ENCODE data around the gene BMPR1B.
"Not testable (repeated sequence)": the region's sequence is repeated elsewhere in the genome, so short reads cannot be mapped to it uniquely, and the experiment has no call there.

BMPR1B gene

DNA sequence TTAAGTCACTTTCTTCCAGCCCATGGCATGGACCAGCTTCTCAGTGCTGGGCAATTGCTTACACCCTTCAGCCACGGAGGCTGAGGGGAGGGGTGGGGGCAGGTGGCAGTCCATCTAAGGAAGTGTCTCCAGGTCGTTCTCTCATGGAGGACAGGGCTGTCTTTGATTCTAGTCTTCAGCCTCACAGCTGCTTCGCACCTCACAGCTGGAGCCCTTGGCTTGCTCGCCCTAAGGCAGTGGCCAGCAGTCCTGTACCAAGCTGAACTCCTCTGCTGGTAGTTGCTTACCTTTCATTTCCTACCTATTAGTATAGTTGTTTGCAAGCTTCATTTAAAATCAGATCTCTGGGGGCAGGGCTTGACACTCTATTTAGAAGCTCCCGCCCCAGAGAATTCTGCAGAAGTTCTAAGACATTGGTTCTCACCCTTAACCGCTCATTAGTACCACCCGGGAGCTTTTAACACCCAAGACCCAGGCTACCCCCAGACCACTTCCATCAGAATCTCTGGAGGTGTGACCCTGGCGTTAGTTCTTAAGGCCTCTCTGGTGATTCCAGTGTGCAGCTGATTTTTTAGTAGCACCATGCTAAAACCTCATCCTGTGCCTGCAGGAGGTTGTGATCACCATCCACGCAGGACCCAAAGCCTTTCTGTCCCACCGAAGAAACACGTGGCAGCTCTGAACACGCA lies 404.2 kb downstream of the BMPR1B start:
- H3K4me1 ChIP-seq (ENCODE audit: insufficient read depth, poor library complexity, severe bottlenecking), result no peaks in the 10 kb centered on the region
- TF ChIP-seq, protein P1, sequence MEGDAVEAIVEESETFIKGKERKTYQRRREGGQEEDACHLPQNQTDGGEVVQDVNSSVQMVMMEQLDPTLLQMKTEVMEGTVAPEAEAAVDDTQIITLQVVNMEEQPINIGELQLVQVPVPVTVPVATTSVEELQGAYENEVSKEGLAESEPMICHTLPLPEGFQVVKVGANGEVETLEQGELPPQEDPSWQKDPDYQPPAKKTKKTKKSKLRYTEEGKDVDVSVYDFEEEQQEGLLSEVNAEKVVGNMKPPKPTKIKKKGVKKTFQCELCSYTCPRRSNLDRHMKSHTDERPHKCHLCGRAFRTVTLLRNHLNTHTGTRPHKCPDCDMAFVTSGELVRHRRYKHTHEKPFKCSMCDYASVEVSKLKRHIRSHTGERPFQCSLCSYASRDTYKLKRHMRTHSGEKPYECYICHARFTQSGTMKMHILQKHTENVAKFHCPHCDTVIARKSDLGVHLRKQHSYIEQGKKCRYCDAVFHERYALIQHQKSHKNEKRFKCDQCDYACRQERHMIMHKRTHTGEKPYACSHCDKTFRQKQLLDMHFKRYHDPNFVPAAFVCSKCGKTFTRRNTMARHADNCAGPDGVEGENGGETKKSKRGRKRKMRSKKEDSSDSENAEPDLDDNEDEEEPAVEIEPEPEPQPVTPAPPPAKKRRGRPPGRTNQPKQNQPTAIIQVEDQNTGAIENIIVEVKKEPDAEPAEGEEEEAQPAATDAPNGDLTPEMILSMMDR (IDR thresholded peaks at IDR 0.05; ENCODE audit: poor library complexity, severe bottlenecking), result no peak
- no peaks in the 10 kb centered on the region for H3K9me3 ChIP-seq (ENCODE audit: severe bottlenecking)
- no peaks in the 10 kb centered on the region for H3K36me3 ChIP-seq (ENCODE audit: low read depth)
- H3K4me3 ChIP-seq (ENCODE audit: severe bottlenecking), result no peak overlapping the region
- DNase-seq (ENCODE audit: low spot score) (no peak), ATAC-seq (ENCODE audit: low read depth) (no peak)
- H3K27me3 ChIP-seq (ENCODE audit: insufficient read depth, poor library complexity, severe bottlenecking), result no peaks in the 10 kb centered on the region
- H3K27ac ChIP-seq (ENCODE audit: poor library complexity, severe bottlenecking), result no peak overlapping the region

DNA sequence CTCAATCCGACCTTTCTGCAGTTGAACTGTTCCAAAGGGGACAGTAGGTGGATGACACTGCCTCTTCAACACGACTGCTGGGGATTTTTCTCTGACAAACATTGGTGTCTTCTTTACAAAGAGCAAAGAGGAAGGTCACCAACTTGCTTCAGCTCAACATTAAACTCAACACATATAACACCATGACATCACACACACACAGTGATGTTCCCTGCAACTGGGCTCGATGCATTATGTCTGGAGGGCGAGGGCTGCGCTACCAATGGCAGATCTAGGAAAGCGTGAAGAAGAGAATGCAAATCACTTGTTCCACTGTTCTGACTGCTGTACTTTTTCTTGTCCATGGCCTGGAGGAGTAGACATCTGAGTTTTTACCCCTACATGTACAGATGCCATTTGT lies 405.1 kb downstream of the BMPR1B start:
- DNase-seq (ENCODE audit: low spot score), result no peak
- Histone ChIP-seq H3K36me3 (ENCODE audit: low read depth) (no peaks in the 10 kb centered on the region), H3K9me3 (ENCODE audit: severe bottlenecking) (no peaks in the 10 kb centered on the region), H3K4me1 (ENCODE audit: insufficient read depth, poor library complexity, severe bottlenecking) (no peaks in the 10 kb centered on the region), H3K27me3 (ENCODE audit: insufficient read depth, poor library complexity, severe bottlenecking) (no peaks in the 10 kb centered on the region), H3K27ac (ENCODE audit: poor library complexity, severe bottlenecking) (no peak overlapping the region), H3K4me3 (ENCODE audit: severe bottlenecking) (no peak overlapping the region)
- TF ChIP-seq, protein P1 (IDR thresholded peaks at IDR 0.05; ENCODE audit: poor library complexity, severe bottlenecking), result no peak
- ATAC-seq (ENCODE audit: low read depth), result no peak

DNA sequence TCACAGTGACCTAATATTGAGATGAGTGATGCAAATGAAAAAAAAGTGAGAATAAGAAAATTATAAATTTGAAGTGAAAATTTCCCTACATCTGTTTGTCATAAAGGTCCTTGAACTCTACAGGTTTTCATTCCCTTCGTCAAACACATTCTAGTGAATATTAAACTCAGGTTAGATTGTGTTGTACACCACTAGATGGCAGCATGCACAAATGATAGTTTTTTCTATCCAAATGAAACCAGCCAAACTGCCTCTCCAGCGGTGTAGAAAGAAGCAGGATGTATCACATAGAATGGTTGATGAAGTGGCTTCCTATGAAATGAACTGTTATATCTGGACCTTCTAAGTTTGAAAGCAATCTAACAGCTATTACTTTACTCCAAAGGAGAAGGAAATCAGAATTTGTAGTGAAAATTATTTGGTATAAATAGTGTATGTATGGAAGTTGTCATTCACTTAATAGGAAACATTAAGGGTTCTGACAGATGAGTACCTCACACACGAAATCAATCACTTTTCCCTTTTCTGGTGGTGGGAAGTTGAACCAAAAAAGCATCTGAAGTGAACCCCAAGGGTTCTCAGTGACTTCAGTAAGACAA lies 408.3 kb downstream of the BMPR1B start:
- Histone ChIP-seq H3K27ac (ENCODE audit: poor library complexity, severe bottlenecking) (no peak overlapping the region), H3K27me3 (ENCODE audit: insufficient read depth, poor library complexity, severe bottlenecking) (no peaks in the 10 kb centered on the region), H3K36me3 (ENCODE audit: low read depth) (no peaks in the 10 kb centered on the region), H3K4me3 (ENCODE audit: severe bottlenecking) (no peak overlapping the region), H3K4me1 (ENCODE audit: insufficient read depth, poor library complexity, severe bottlenecking) (no peaks in the 10 kb centered on the region), H3K9me3 (ENCODE audit: severe bottlenecking) (no peaks in the 10 kb centered on the region)
- peak; percentile 86 for ATAC-seq (ENCODE audit: low read depth)
- TF ChIP-seq, protein P1 (IDR thresholded peaks at IDR 0.05; ENCODE audit: poor library complexity, severe bottlenecking), result peak; percentile 81
- DNase-seq (ENCODE audit: low spot score), result no peak

DNA sequence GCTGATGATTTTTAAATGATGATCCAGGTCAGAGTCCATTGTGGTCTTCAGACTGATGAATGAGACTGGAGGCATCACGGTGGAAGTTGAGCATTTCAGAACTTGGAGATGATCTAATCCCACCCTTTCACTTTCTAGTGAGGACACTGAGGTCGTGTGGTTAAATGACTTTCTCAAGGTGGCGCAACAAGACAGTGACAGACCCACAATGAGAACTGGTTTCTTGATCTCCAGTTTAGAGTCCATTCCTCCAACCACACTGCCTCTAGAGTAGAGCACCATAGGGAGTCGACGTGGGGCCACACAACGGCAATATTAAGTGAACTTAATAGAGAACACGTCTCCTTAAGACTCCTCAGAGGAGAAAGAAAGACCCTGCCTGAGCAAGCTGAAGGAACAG lies 410.1 kb downstream of the BMPR1B start:
- Histone ChIP-seq H3K4me1 (ENCODE audit: insufficient read depth, poor library complexity, severe bottlenecking) (no peaks in the 10 kb centered on the region), H3K27me3 (ENCODE audit: insufficient read depth, poor library complexity, severe bottlenecking) (no peaks in the 10 kb centered on the region), H3K36me3 (ENCODE audit: low read depth) (no peaks in the 10 kb centered on the region), H3K27ac (ENCODE audit: poor library complexity, severe bottlenecking) (no peak overlapping the region), H3K9me3 (ENCODE audit: severe bottlenecking) (no peaks in the 10 kb centered on the region), H3K4me3 (ENCODE audit: severe bottlenecking) (no peak overlapping the region)
- TF ChIP-seq, protein P1 (IDR thresholded peaks at IDR 0.05; ENCODE audit: poor library complexity, severe bottlenecking), result no peak
- DNase-seq (ENCODE audit: low spot score) (no peak), ATAC-seq (ENCODE audit: low read depth) (no peak)

DNA sequence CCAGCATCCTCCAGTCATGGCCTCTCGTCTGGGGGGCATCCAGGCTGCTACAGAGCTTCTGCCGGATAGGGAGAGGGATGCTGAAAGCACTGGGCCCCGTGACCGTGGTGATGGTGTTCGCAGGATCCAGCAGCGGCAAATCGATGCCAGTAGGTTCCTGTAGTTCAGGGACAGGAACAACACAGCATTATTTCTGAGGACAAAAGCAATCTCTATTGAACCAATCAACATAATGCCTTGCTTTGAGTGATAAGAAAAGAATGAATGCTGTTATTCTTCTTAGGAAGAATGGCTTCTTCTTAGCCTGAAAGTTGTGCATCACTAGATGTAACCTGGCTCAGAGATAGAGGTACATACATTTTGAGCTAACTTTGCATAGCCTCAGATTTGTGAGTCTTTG lies 412.4 kb downstream of the BMPR1B start:
- H3K36me3 ChIP-seq (ENCODE audit: low read depth), result no peaks in the 10 kb centered on the region
- no peak overlapping the region for H3K27ac ChIP-seq (ENCODE audit: poor library complexity, severe bottlenecking)
- DNase-seq (ENCODE audit: low spot score), result no peak
- H3K4me1 ChIP-seq (ENCODE audit: insufficient read depth, poor library complexity, severe bottlenecking), result no peaks in the 10 kb centered on the region
- H3K4me3 ChIP-seq (ENCODE audit: severe bottlenecking), result no peak overlapping the region
- ATAC-seq (ENCODE audit: low read depth), result no peak
- H3K9me3 ChIP-seq (ENCODE audit: severe bottlenecking), result no peaks in the 10 kb centered on the region
- TF ChIP-seq, protein P1 (IDR thresholded peaks at IDR 0.05; ENCODE audit: poor library complexity, severe bottlenecking), result no peak
- no peaks in the 10 kb centered on the region for H3K27me3 ChIP-seq (ENCODE audit: insufficient read depth, poor library complexity, severe bottlenecking)

DNA sequence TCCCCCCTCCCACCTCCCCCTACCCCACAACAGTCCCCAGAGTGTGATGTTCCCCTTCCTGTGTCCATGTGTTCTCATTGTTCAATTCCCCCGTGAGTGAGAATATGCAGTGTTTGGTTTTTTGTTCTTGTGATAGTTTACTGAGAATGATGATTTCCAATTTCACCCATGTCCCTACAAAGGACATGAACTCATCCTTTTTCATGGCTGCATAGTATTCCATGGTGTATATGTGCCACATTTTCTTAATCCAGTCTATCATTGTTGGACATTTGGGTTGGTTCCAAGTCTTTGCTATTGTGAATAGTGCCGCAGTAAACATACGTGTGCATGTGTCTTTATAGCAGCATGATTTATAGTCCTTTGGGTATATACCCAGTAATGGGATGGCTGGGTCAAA lies 413.6 kb downstream of the BMPR1B start:
- not testable (repeated sequence) for H3K36me3 ChIP-seq (ENCODE audit: low read depth); H3K4me3 ChIP-seq (ENCODE audit: severe bottlenecking); H3K27ac ChIP-seq (ENCODE audit: poor library complexity, severe bottlenecking); H3K4me1 ChIP-seq (ENCODE audit: insufficient read depth, poor library complexity, severe bottlenecking); H3K9me3 ChIP-seq (ENCODE audit: severe bottlenecking); H3K27me3 ChIP-seq (ENCODE audit: insufficient read depth, poor library complexity, severe bottlenecking); ATAC-seq (ENCODE audit: low read depth); DNase-seq (ENCODE audit: low spot score)
